NCI-H510A (cell line): ENCODE results near the gene PMAIP1.

ENCODE experiments used
- DNase-seq: peaks from one replicate; lab custom pipeline; 2025; lab: John Stamatoyannopoulos, UW

PMAIP1 gene

DNA sequence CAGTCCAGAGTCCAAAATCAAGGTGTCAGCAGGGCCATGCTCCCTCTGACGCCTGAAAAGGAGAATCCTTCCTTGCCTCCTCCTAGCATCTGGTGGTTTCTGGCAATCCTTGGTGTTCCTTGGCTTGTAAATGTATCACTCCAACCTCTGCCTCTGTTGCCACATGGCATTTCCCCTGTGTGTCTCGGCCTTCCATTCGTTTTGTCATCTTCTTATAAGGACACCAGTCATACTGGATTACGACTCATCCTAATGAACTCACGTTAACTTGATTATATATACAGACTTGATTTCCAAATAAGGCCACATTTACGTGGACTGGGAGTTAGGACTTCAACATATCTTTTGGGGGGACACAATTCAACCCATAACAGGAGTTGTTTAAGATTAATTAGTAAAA, 15.8 kb downstream of the PMAIP1 start:
- no peak for DNase-seq

- DNase-seq, result no peak
These were observed 16.9 kb downstream of the PMAIP1 start for GRCh38 chr18:59916746-59917145.

- DNase-seq, result no peak
These were observed 17.6 kb downstream of the PMAIP1 start for GRCh38 chr18:59917422-59917821.

GRCh38 chr18:59918320-59918755, 18.5 kb downstream of the PMAIP1 start:
- peak; percentile 73 for DNase-seq

- DNase-seq, result no peak
These were observed 19.2 kb downstream of the PMAIP1 start for GRCh38 chr18:59918997-59919396.

DNA sequence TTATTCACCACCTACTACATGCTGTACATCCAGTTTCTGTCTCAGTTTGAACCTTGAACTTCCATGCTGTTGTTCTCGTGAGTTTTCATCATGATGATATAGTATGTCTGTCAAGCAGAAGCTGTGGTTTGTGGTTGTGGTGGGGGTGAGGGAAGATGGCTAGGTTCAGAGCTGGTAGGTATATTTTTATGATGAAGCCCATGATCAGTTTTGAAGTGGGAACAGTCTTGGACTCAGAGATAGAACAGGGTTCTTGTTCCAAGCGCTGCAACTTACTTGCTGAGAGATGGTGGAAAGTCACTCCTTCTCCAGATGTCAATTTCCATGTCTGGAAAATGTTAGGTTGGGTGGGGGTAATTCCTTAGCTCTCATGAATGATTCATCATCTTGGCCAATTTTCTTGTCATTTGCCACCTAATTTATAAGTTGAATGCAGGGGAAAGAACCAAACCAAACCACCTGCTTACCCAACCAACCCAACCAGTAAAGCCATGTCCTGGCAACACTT, 21.6 kb downstream of the PMAIP1 start:
- no peak for DNase-seq

DNA sequence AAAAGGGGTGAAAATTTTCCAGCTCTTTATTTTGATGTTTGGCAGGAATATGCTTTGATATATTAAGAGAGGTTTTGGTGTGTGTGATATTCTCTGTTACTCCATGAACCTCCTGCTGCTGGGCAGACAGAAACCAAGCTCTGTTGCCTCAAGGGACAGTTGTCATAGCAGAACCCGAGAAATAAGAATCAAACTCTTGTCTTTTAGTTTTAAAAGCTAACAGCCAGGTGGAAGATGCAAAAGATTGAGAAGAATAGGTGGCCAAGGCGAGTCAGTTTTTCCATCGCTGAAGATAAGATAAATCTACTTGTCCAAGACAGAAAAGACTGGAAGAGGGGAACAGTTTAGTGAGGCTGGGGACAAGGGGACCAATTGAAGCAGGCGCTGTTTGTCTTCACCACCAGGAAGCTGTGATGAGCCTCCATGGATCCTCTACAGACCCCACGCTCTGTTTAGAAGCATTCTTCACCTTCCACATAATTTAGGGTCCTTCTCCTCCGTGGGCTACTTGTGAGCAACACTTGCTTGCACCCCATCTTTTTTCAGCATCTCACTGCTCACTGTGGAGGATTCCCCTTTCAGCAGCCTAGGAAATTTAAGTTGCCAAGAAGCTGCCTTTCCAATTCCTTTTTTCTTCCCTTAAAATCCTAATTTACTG, 23.9 kb downstream of the PMAIP1 start:
- DNase-seq, result no peak

DNA sequence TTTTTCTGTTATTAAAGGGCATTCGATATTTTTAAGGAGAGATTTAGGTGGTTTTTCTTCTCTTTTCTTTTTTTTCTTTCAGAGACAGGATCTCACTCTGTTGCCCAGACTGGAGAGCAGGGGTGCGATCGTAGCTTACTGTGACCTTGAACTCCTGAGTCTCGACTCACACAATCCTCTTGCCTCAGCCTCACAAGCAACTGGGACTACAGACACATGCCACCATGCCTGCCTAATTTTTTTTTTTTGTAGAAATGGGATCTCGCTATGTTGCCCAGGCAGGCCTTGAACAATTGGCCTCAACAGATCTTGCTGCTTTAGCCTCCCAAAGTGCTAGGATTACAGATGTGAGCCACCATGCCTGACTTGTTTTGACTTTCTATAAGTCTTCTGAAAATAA, 26.3 kb downstream of the PMAIP1 start:
- no peak for DNase-seq

GRCh38 chr18:59927246-59927825, 27.5 kb downstream of the PMAIP1 start:
- DNase-seq, result no peak

DNA sequence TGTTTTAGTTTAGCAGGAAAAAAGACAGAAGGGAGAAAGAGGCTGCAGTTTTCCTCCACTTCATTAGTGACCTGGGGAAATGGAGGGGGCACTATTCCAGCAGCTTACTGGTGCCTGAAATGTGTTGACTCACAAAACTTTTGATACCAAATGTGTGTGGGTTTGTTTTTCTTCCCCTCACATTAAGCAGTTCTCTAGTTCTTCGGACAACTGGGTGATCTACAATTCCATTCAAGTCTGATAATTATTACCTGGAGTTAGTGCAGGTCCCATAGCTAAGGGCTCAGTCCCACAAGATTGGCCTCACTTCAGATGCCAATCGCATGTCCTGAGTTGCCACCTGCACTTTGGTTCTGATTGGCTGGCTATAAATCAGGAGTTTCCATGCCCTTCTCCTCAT, 28.4 kb downstream of the PMAIP1 start:
- DNase-seq, result no peak

GRCh38 chr18:59929621-59930295, 30.0 kb downstream of the PMAIP1 start:
- no peak for DNase-seq

DNA sequence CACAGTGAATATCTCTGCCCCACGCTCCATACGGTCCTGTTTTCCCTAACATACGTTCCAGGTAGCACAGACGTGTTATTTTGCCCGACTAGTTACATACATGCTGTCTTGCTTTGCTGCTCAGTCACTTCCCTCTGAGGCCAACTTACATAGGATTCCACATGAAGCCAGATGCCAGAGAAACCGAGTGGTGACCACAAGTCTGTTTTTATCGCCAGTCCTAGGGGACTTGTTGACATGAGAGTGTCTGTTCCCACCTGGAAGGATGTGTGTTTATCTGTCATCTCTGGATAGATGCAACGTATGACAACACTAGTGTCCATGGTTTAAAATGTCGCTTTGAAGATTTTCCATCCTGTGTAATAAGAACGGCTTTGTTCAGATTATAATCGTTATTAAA, 32.6 kb downstream of the PMAIP1 start:
- no peak for DNase-seq

DNA sequence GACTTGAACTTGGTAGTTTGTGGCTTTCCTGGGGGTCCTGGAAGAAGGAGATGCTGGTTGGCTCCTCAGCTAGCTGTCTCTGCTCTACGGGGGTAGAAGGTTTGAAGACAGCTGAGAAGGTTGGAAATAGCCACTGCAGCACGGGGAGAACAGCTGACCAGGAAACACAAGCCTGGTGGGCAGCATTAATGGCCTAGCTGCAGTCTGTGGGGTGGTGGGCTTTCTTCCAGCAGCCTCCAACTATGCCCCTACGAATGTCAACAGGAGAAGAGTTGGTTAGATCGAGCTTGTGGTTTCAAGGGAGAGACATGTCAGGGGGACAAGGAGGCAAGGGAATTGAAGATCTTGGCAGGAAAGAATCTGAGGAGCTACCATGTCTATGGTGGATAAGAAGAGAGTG, 38.9 kb downstream of the PMAIP1 start:
- DNase-seq, result no peak

GRCh38 chr18:59939127-59939526, 39.3 kb downstream of the PMAIP1 start:
- no peak for DNase-seq

GRCh38 chr18:59940068-59940467, 40.3 kb downstream of the PMAIP1 start:
- DNase-seq, result no peak

DNA sequence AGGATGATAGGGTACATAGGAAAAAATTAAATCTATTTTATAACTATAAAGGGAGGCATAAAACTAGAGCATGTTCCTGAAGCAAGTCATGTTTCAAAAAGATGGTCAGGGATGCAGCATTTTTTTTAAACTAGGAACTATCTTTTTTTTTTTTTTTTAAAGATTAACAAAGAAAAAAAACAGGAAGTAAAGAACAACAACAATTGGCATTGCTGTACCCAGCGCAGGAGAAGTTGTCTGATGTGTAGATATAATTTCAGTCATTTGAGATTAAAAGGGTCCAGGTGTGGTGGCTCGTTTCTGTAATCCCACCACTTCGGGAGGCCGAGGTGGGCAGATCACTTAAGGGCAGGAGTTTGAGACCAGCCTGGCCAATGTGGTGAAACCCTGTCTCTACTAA, 41.5 kb downstream of the PMAIP1 start:
- no peak for DNase-seq

GRCh38 chr18:59942601-59943000, 42.8 kb downstream of the PMAIP1 start:
- no peak for DNase-seq

GRCh38 chr18:59945544-59945943, 45.7 kb downstream of the PMAIP1 start:
- DNase-seq, result no peak

DNA sequence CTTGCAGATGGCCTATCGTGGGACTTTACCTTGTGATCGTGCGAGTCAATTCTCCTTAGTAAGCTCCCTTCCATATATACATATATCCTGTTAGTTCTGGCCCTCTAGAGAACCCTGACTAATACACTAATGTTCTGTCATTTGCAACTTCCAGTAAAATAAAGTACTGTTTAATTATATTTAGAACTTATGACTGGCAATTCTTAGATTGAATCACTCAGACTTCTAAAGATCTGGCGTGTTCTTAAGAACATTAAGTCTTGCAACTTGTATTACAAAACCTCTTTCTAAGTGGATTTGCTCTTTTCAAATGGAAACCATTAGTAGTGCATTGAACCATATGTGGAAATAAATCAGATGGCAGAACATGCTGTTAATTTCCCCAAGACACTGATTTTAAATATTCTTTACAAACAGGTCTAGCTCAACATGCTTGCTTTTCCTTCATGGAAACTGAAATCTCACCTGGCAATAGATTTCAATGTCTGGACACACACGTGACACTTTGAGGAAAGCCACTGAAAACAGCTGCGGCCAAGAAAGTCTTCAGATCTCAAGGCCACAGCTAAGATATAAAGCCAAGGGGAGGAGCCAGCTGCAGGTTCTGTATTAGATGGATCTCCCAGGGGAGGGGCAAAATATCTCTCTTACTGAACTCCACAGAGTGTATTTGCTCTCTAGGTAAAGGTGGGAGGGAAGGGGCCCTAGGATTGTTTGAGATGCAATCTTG, 50.6 kb downstream of the PMAIP1 start:
- DNase-seq, result no peak

GRCh38 chr18:59951591-59951990, 51.8 kb downstream of the PMAIP1 start:
- no peak for DNase-seq

- DNase-seq, result no peak
These were observed 52.6 kb downstream of the PMAIP1 start for GRCh38 chr18:59952283-59953007.
